ENCODE measurements around the gene ARL5A.
A peak's percentile ranks its signal among the peaks of the same experiment; 100 is the strongest.
"Not testable (repeated sequence)": the region's sequence is repeated elsewhere in the genome, so short reads cannot be mapped to it uniquely, and the experiment has no call there.

ARL5A gene

DNA sequence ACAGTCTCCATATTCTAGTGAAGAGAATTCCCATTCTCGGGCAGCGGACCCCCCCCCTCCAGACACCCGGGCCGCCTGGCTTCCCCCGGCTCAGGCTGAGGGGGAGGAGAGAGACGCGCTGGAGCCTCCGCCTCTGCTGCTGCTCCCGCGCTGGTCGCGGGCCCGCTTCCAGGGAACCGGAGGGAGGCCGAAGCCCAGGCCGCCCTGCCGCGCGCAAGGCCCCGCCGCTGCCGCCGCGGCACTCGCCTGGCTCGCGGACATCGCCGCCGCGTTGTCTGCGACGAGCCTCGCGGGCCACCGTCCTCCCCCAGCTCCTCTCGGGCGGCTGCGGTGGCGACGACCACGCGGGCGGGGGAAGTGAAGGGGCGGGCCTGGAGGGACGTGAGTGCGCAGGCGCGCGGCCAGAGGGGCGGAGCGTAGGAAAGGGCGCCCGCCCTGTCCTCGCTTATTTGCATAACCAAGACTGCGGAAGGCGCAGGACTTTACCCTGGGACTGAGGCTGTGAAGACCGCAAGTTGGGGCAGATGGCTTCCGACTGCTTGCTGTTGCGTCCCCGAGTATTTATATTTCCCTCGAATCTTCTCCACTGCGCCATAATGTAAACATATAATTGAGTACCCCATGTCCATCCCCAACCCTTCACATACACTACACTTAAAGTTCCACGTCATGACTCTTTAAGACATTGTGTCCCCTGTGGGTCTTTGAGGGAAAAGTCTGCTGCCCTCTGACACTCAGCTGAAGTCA is at the start of gene ARL5A:
Gene ARL5A (minus strand): TSS at position 279 of the 747 bp plus-strand sequence. CDS start 245 bp downstream, at position 34.
- peak; percentile 66 for FAIRE-seq

- FAIRE-seq: not testable (repeated sequence)
Observed at GRCh38 chr2:151875631-151876030, 47.4 kb upstream of the ARL5A start.

DNA sequence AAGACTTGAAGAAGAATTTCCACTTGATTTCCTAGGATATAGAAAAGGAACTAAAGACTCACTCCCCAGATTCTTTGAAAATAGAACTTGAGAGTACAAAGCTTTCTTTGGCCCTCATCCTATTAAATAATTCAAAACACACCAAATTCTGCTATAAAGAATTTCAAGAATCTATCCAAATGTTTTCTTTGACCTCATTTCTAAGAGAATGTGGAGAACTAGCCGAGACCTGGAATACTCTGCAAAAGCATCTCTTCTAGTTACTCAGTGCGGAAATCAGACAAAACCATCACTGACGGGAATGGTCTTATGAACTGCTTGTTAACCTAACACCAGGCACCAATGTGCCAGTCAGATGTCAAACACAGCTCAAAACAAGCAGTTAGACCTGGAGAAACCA is 44.2 kb upstream of the ARL5A start:
- FAIRE-seq: no peak

DNA sequence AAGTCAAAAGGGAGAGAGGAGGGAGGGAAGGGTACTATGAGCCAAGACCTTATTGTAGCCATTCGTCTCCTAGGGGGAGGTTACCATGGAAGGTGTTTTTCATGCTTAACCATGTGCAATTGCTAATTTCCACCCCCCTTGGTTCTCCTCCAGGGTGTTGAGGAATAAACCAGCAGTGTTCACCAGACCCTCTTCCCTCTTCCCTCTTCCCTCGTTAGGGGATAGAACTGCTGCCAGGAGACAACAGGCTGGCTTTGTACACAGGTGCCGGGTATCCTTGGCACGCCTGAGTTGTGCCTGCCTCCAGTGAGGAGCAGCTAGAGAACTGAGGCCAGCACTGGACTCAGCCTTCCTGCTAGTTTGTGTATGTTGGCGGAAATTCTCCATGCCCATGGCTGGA is 41.1 kb upstream of the ARL5A start:
- FAIRE-seq: no peak

DNA sequence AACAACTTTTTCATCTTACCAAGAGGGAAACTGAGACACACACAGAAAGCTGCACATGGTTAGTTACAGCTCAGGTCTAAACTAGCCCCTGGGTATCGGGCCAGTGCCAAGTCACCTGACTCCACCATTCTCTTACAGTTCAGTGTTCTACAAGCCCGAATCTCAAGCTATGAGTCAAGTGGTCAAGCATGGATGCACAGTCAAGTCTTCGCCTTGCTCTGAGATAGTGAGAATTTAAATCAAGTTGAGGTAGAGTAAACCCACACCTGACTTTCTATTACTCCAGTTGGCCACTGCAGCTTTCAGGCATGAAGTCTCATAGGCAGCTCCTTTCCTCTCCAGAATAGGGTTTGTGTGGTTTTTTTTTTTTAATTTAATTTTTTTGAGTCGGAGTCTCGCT is 34.5 kb upstream of the ARL5A start:
- no peak for FAIRE-seq

- no peak for FAIRE-seq
Observed at GRCh38 chr2:151861174-151861573, 33.0 kb upstream of the ARL5A start.

- FAIRE-seq: no peak
Observed at GRCh38 chr2:151860613-151861146, 32.5 kb upstream of the ARL5A start.

GRCh38 chr2:151860210-151860609 is 32.0 kb upstream of the ARL5A start:
- no peak for FAIRE-seq

DNA sequence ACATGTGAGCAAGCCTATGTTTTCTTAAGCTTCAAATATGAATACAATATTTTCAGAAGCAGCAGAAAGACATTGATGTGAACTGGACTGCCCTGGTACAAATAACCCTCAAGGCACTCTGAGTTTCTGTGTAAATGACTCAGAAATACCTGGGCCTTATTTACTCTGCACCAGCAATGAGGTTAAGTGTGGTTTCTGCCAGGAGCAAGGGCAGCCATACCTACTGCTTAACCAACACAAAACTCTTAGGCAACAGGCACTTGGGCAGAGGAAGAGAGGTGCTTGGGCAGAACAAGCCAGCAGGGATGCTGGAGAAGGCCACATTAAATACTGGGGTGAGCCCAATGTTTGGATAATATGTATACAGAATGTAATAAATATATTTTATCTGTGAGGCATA is 29.4 kb upstream of the ARL5A start:
- FAIRE-seq: no peak

DNA sequence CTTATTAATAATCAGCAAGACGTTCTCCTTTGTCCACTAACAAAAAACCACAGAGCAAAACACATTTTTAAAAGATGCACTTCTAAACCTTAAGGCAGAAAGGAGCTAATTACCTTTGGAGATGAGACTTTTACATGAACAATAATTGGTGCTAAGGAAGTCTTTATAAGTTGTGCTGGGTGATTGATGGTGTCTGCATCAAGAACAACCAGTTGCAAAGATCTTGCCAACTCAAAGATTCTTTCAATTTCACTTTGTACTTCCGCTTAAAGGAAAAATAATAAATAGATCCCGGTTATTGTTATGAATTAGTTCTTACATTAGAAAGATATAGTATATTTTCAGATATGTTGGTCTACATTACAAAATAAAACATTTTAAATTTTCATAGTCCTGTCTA is 26.9 kb upstream of the ARL5A start:
- FAIRE-seq: no peak

- FAIRE-seq: no peak
Observed at GRCh38 chr2:151853070-151853758, 25.0 kb upstream of the ARL5A start.

DNA sequence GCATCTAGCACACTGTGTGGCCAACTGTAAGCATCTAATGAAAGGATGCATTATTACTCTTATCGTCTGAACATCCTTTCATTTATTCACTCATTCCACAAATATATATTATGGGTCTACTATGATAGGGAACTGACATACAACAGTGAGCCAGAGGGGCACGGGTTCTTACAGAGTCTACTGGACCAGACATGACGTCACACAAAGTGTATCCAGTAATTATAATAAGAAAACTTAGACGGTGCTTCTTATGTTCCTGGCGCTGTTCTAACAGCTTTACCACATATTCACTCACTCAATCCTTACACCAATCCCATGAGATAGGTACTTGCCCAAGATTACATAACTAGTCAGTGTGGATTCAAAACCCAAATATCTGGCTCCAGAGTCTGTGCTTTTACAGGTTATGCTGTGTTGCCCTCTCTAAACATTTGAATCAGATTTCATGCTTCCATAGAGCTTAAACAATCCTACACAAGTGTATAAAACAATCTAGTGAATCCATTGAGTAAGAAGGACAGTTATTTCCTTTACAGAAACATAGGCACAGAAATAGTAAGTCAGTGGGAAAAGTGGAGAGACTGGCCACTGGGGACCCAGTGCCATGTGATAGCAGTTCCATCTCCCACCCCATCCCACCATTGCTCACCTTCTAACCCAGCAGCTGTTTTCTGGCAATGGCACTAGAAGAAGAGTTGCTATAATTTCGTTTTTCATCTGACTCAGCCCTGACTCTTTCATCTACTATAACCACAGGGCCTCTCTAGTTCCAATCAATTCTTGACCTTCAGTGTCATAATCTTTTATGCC is 24.2 kb upstream of the ARL5A start:
- no peak for FAIRE-seq

DNA sequence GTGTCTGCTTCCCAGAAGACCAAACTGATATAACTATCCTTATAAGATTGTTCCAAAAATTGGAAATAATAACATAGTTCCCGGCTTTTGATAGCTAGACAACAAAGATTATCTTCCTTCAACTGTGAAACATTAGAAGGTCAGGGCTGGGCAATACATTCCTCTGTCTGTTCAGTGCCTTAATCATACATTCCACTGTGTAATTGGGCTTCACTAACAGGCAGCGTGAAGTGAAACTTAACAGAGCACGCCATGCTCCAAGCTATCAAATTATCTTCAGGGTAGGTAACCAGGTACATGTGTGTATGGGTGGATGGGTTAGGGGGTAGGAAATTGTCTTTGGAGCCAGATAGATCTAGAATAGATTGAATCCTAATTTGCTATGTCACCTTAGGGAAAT is 23.5 kb upstream of the ARL5A start:
- no peak for FAIRE-seq

DNA sequence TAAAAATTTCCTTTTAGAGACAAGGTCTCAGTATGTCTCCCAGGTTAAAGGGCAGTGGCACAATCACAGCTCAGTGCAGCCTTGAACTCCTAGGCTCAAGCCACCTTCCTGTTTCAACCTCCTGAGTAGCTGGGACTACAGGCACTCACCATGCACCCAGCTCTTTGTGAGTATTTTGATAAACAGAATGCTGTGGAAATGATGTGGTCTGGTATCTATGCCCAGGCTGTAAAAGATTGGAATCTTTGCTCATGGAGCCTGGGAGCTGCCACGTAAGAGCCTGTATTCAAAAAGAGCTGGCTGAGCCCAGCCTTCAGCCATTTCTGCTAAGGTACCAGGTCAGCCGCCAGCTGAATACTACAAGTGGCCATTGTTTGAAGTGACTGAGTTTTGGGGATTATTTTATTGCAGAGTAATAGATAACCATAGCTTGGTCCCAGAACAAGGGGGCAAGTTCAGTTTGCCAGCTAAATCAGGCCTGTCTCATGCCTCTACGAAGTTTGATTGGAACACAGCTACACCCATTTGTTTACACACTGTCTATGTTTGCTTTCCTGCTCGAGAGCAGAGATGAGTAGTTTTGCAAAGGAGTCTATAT is 21.3 kb upstream of the ARL5A start:
- FAIRE-seq: no peak

DNA sequence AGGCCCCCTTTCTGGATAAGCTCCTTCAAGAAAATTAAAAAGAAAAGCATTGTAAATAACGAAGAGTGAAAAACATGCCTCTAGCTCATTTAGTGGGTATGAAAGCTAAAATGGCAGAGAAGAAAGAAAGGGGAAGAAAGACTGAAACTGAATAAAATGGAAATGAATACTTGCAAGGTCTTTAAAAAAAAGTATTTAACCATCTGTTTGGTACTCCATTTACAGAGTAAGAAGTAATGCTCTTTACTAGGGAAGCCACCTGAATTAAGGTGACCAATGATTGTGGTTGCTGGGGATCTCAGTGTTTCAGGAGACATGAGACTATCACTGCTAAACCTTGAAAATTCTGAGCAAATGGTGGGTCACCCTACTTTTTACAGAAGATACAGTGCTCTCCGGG is 17.7 kb upstream of the ARL5A start:
- FAIRE-seq: no peak

GRCh38 chr2:151845481-151845880 is 17.3 kb upstream of the ARL5A start:
- no peak for FAIRE-seq

DNA sequence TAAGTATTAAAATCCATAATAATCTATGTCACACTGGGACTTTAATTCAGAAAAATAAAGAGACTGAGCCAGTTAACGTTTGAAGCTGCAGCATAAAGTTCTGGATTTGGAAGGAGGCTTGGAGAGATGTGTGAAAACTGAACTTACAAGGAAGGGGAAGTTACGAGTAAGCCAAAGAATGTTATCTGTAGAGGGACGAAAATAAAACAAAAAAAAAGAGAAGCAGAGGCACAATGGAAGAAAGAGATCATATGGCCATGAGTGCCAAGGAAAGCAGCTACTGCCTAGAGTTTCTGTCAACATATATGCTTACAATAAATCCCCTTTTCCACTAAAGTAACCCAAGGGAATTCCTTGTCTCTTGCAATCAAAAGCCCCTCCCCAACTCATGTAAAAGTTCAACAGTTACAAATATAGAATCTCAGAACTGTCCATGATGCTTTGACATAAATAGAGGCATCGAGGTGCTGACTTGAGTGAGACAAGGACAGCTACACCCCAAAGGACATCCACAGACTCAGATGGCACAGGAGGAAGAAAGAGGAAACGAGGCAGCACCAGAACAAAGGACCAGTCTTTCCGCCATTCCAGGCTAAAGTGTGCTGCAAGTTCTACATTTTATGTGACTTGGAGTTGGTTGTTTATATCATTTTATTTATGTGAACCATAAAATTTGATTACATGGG is 16.1 kb upstream of the ARL5A start:
- FAIRE-seq: no peak

GRCh38 chr2:151843691-151844061 is 15.5 kb upstream of the ARL5A start:
- no peak for FAIRE-seq

GRCh38 chr2:151842830-151843690 is 14.8 kb upstream of the ARL5A start:
- FAIRE-seq: no peak

DNA sequence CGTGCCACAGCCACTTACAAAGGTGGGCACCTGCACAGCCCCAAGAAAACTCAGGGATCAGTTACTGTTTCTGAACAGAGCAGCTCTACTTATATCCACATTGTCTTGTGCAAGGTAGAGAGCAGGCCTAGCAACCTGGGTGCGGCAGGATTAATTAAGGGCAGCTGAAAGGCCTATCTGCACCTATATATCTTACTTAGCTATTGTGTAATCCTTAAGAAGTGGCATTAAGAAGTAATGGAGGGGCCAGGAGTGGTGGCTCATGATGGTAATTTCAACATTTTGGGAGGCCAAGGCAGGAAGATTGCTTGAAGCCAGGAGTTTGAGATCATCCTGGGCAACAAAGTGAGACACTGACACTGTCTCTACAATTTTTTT is 12.8 kb upstream of the ARL5A start:
- FAIRE-seq: no peak

GRCh38 chr2:151840216-151841046 is 12.2 kb upstream of the ARL5A start:
- FAIRE-seq: no peak
